Motor neuron (in vitro differentiated cells): Measurements from ENCODE around the gene CAST. TPM values are rescaled to one million over a fixed set of nuclear protein-coding genes. Genes with fewer than 3 reads are reported as not detected.
"Not testable (repeated sequence)": the region's sequence is repeated elsewhere in the genome, so short reads cannot be mapped to it uniquely, and the experiment has no call there.

ENCODE experiments used
- ATAC-seq, 8 experiments: fragments of 200-7000 bp; cut with Tn5 transposase; replicated peaks in 6 of 8; 2 replicates each; pipeline ENCODE4 v1.8.0; 2021; ENCODE audit warnings: mild to moderate bottlenecking in 8 of 8, moderate library complexity in 8 of 8
- H3K27ac ChIP-seq, 2 donors: fragments of 250-450 bp; sonication (Bioruptor Pico); 2 replicates each; pipeline ENCODE4 v1.9.0; 2021; ENCODE audit warnings: antibody characterized with exemption in 2 of 2, mild to moderate bottlenecking in 2 of 2, moderate library complexity in 1 of 2
- H3K4me1 ChIP-seq, 2 donors: fragments of 250-450 bp; sonication (Bioruptor Pico); replicated peaks in 1 of 2; 2 replicates each; pipeline ENCODE4 v1.6.1; 2021; ENCODE audit warnings: antibody characterized with exemption in 2 of 2, mild to moderate bottlenecking in 2 of 2, moderate library complexity in 1 of 2
- H3K4me3 ChIP-seq, 5 donors: fragments of 250-450 bp; sonication (Bioruptor Pico); 2 replicates each; pipeline ENCODE4 v1.9.0; 2021; ENCODE audit warnings: antibody characterized with exemption in 5 of 5, mild to moderate bottlenecking in 5 of 5, moderate library complexity in 4 of 5
- WGBS, 10 experiments: fragments of 450-650 bp; shearing (Covaris generic); methylation state at CpG; one replicate each; pipeline ENCODE4 v1.0.0; 2022; 5-methylcytosine and 5-hydroxymethylcytosine counted together
- in situ Hi-C, 9 experiments: fragments of 400-800 bp; cut with MboI; loops; one replicate each; pipeline ENCODE4 v1.15.0; 2021; ENCODE audit warnings: low sequenced_read_pairs in 9 of 9, low pct_unique_long_range_greater_than_20kb in 2 of 9; ENCODE audit not compliant: unreplicated experiment in 9 of 9
- total RNA-seq, 8 experiments: library from RNA; unstranded; fragments of 300-600 nt; gene quantifications; 2 replicates each; pipeline versions ENCODE4 v1.2.3 to v1.2.4, GENCODE V29; 2022

The CAST gene
- total RNA-seq, 8 experiments from 2014 or later, result 18.3 to 104 (median 41.3) TPM

GRCh38 chr5:96783326-96783725 lies 121.2 kb downstream of the CAST start:
- 61 to 100% (median 94%) methylated on average over 1 to 2 of the region's 2 CpGs for WGBS, 10 experiments
- Histone ChIP-seq H3K27ac (no peak overlapping the region), H3K4me3 (no peak overlapping the region), H3K4me1 (peaks cover 0 to 9% of the 10 kb centered on the region in 2 donors)
- ATAC-seq, result no peak
- in situ Hi-C loops, result loop anchor here in 1 of 9 experiments (25.0 kb wide), 1 partner anchor 379 kb away; no protein-coding TSS in a partner anchor

DNA sequence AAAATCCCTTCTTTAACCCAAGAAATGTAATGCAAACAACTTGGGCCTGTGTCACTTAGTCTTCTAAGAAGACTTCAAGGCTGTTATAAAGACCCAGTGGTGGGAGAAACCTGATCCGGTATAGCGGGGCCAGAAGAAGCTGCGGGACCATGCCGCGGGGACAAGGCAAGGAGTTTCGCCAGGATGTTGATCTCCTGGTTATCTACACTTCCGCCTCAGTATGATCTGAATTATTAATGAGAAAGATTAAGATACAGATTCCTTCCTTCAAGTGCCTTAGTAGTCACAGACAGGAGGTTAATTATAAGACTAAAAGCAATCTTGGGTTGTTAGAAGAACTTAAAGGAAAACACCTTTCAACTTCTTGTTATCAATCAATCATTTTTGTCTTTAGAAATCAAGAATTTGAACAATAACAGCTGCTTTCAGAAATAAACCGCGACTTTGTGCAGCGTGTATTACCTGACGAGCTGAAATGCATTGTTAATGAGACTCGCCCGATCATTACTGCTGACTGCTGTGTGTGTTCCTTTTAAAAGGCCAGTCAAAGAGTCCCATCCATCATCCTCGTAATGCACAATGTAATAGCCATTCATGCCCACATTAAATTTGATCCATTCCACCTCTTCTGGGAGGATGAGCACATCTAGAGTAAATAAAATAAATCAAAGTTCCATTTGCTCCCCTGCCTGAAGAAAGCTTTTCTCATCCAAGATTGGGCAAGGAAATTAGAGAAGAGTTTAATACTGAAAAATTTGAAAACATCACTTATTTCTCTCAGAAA lies 123.3 kb downstream of the CAST start:
- Histone ChIP-seq H3K4me1 (peaks cover 0 to 9% of the 10 kb centered on the region in 2 donors), H3K4me3 (no peak overlapping the region), H3K27ac (no peak overlapping the region)
- ATAC-seq, result peak in 5 of 8 experiments; percentile 90 to 99 (median 99)
- in situ Hi-C loops, result loop anchor here in 1 of 9 experiments (25.0 kb wide), 1 partner anchor 377 kb away; no protein-coding TSS in a partner anchor
- 51 to 100% (median 79%) methylated on average over 2 to 14 of the region's 14 CpGs; no CpG with 5 or more reads in 1 of the 10 experiments for WGBS, 10 experiments

- H3K4me3 ChIP-seq, result no peak overlapping the region
- in situ Hi-C loops, result loop anchor here in 1 of 9 experiments (25.0 kb wide), 1 partner anchor 374 kb away; no protein-coding TSS in a partner anchor
- peaks cover 0 to 9% of the 10 kb centered on the region in 2 donors for H3K4me1 ChIP-seq
- WGBS, 10 experiments, result 40 to 100% (median 94%) methylated on average over 1 to 5 of the region's 5 CpGs; no CpG with 5 or more reads in 1 of the 10 experiments
- no peak overlapping the region for H3K27ac ChIP-seq
- ATAC-seq, result peak in 3 of 8 experiments; percentile 20 to 54 (median 27)
Observed at GRCh38 chr5:96788112-96788749, 126.1 kb downstream of the CAST start.

DNA sequence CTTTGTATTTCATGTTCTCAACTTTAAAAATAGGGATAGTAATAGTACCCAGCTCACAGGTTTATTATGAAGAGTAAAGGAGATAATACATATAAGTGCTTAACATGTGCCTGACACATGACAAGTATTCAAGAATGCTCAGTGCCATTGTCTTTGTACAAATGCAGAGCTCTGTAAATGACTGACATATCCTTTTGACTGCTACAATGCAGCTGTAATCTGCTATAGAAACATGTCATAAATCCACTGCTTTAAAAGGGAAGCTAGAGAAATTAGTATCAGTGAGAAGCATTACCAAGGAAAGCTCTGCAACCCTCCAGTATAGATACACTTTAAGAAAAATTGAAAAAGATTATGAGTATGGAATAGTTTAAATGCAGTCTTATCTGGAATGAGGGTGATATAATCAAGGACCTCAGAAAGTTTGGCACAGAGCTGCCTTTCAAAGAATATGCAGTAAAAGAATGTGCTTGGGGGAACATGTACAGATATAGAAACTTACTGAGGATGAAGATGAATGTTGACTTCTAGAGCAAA lies 127.7 kb downstream of the CAST start:
- ATAC-seq, result no peak
- in situ Hi-C loops, result loop anchor here in 1 of 9 experiments (25.0 kb wide), 1 partner anchor 372 kb away; no protein-coding TSS in a partner anchor
- H3K4me1 ChIP-seq, result peaks cover 0 to 9% of the 10 kb centered on the region in 2 donors
- no peak overlapping the region for H3K4me3 ChIP-seq
- H3K27ac ChIP-seq, result no peak overlapping the region

DNA sequence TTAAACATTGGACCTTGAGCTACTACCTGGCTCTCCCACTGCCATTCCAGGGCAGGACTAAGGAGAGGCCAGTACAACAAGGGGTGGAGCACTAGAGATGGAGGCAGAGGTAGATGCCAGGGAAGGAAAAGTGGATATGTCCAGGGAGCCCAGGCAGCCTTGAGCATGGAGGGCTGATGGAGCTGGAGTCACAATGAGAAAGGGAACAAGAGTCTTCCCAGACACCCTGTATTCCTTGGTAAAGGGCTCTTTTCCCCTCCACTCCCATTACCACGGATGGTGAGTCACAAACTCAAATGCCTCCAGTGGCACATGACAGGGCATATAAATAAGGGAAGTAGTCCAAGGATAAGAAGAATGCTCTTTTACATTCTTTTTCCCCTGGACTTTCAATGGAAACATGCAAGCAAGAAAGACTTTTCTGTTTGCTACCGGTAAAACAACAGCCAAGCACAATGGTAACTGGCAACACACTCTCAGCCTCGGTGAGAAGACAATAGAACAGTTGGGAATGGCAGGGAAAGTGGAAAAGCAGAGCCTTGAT lies 128.9 kb downstream of the CAST start:
- in situ Hi-C loops, result loop anchor here in 1 of 9 experiments (25.0 kb wide), 1 partner anchor 371 kb away; no protein-coding TSS in a partner anchor
- H3K4me3 ChIP-seq, result no peak overlapping the region
- H3K27ac ChIP-seq, result no peak overlapping the region
- peak in 7 of 8 experiments; percentile 48 to 86 (median 64) for ATAC-seq
- H3K4me1 ChIP-seq, result peaks cover 0 to 6% of the 10 kb centered on the region in 2 donors
- 0 to 56% (median 8%) methylated on average over 1 to 2 of the region's 3 CpGs; no CpG with 5 or more reads in 1 of the 10 experiments for WGBS, 10 experiments

- in situ Hi-C loops, result loop anchor here in 1 of 9 experiments (25.0 kb wide), 1 partner anchor 368 kb away; no protein-coding TSS in a partner anchor
- no peak for ATAC-seq
- WGBS, 10 experiments, result 89 to 100% (median 100%) methylated on average over 1 to 3 of the region's 3 CpGs; no CpG with 5 or more reads in 3 of the 10 experiments
- Histone ChIP-seq H3K4me3 (no peak overlapping the region), H3K4me1 (no peaks in the 10 kb centered on the region), H3K27ac (no peak overlapping the region)
Observed at GRCh38 chr5:96794757-96795156, 132.6 kb downstream of the CAST start.

GRCh38 chr5:96795626-96796025 lies 133.4 kb downstream of the CAST start:
- no peak for ATAC-seq
- no peaks in the 10 kb centered on the region for H3K4me1 ChIP-seq
- in situ Hi-C loops, result loop anchor here in 1 of 9 experiments (25.0 kb wide), 1 partner anchor 367 kb away; no protein-coding TSS in a partner anchor
- H3K27ac ChIP-seq, result no peak overlapping the region
- 71 to 100% (median 100%) methylated on average over 1 to 2 of the region's 2 CpGs for WGBS, 10 experiments
- no peak overlapping the region for H3K4me3 ChIP-seq

DNA sequence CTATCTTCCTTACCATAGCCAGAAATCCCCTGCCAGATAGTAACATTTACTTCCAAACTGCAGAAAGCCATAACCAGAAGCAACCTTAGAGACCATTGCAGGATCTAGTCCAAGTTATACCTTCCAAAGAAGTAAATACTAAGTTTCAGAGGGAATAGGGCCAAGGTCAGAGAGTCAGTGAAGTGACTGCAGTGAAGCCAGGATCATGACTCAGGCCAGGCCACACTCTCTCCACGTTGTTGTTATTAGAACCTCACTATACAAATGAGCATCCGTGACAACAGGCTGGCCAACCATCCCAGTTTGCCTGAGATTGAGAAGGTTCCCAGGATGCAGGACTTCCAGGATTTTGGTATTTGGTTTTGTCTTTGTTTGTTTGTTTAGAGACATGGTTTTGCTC lies 134.3 kb downstream of the CAST start:
- Histone ChIP-seq H3K27ac (no peak overlapping the region), H3K4me1 (no peaks in the 10 kb centered on the region), H3K4me3 (no peak overlapping the region)
- in situ Hi-C loops, result loop anchor here in 1 of 9 experiments (25.0 kb wide), 1 partner anchor 366 kb away; no protein-coding TSS in a partner anchor
- WGBS, 10 experiments, result 80 to 100% (median 100%) methylated on average over 1 to 2 of the region's 2 CpGs; no CpG with 5 or more reads in 7 of the 10 experiments
- ATAC-seq, result peak in 1 of 8 experiments; percentile 27

DNA sequence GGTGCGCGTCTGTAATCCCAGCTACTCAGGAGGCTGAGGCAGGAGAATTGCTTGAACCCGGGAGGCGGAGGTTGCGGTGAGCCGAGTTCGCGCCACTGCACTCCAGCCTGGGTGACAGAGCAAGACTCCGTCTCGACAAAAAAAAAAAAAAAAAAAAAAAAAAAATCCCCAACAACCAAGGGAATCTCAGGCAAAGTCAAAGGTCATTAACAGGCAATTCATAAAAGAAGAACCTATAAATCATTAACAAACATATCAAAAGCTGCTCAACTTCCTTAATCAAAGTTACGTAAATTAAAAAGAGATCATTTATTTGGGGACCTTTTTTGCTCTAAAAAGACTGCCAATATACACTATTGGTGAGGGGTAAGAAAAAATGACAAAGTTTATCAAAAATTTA lies 139.5 kb downstream of the CAST start:
- in situ Hi-C loops, H3K4me3 ChIP-seq, ATAC-seq, H3K4me1 ChIP-seq, H3K27ac ChIP-seq: not testable (repeated sequence)
- WGBS, 10 experiments, result 60 to 100% (median 90%) methylated on average over 1 to 7 of the region's 11 CpGs; no CpG with 5 or more reads in 2 of the 10 experiments

DNA sequence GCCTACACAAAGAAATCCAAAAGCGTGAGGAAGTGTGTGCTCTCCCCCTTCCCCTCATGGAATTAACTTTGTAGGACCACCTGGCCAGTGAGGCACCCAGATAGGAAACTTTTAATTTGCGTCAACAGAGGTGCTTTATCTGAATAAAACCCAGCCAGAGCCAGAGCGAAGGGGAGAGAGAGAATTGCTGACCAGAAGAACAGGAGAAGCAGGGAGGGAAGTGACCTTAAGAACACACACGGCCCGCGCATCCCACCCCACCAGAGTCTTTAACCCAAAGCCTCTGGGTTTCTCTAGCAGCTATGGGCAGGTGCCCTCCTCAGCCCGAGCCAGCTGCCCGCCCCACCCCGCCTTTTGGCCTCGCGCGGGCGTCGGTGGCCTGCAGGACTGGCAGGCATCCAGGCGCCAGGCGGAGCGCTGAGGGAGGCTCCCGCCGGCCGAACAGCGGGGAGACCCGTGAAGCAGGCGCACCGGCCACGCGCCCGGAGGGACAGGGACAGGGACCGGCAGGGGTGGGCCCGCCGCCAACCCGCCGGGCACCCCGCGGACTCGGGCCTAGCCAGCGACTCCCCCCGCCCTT lies 145.0 kb downstream of the CAST start:
- in situ Hi-C loops, result no loop called here
- peak; percentile 55 to 76 (median 70) for ATAC-seq
- peak overlapping the region; percentile 53 to 83 (median 66) for H3K4me3 ChIP-seq
- peak overlapping the region; percentile 83 to 94 for H3K27ac ChIP-seq
- H3K4me1 ChIP-seq, result peaks cover 5 to 6% of the 10 kb centered on the region in 2 donors
- 0 to 63% (median 24%) methylated on average over 1 to 6 of the region's 37 CpGs; no CpG with 5 or more reads in 1 of the 10 experiments for WGBS, 10 experiments

DNA sequence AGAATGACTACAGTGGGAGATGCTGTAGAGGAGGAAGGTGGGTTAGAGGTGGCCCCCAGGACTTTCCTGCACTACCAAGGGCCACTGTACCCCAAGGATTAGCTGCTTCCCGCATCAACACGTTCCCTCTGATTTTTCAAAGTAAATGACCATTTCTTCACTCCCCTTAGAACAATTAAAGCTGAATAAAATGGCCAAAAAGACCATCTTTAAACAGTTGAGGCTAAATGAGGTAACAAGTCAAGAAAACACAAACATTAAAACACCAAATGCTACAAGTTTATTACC lies 146.3 kb downstream of the CAST start:
- H3K4me3 ChIP-seq, result peak overlapping the region; percentile 53 to 83 (median 66)
- ATAC-seq, result no peak
- no peak overlapping the region for H3K27ac ChIP-seq
- in situ Hi-C loops, result no loop called here
- peaks cover 5 to 6% of the 10 kb centered on the region in 2 donors for H3K4me1 ChIP-seq
- 0 to 80% (median 10%) methylated on average over 1 to 2 of the region's 2 CpGs; no CpG with 5 or more reads in 6 of the 10 experiments for WGBS, 10 experiments

DNA sequence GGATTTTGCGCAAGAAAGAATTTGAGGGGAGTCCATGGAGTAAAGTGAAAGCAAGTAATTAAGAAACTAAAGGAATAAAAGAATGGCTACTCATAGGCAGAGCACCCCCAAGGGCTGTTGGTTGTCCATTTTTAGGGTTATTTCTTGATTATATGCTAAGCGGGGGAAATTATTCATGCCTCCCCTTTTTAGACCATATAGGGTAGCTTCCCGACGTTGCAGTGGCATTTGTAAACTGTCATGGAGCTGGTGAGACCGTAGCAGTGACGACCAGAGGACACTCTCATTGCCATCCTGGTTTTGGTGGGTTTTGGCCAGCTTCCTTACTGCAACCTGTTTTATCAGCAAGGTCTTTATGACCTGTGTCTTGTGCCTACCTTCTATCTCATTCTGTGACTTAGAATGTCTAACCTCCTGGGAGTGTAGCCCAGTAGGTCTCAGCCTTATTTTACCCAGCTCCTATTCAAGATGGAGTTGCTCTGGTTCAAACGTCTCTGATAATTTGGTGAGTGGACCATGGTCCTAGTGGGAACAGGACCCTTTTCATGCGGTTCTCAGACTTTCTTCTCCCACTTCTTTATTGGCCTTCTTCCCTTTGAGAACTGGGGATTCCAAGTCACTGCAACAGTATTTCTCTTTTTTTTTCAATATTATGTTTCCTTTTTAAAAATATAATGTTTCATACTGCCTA lies 146.8 kb downstream of the CAST start:
- Histone ChIP-seq H3K4me3 (no peak overlapping the region), H3K27ac (no peak overlapping the region), H3K4me1 (peaks cover 5 to 6% of the 10 kb centered on the region in 2 donors)
- 62 to 100% (median 90%) methylated on average over 2 to 8 of the region's 8 CpGs; no CpG with 5 or more reads in 2 of the 10 experiments for WGBS, 10 experiments
- in situ Hi-C loops, result no loop called here
- ATAC-seq, result no peak
